H1 (cell line): ENCODE data around the gene CENPB.
A peak's percentile ranks its signal among the peaks of the same experiment; 100 is the strongest.

Source experiments
- CHD2 ChIP-seq: IDR thresholded peaks from 2 replicates; pipeline ENCODE4 v1.6.1; 2012; ENCODE audit warnings: low read length, improper control_type of control experiment
- NRF1 ChIP-seq: IDR thresholded peaks from 2 replicates; pipeline ENCODE4 v1.6.1; 2011; ENCODE audit warnings: mild to moderate bottlenecking, low read depth, low read length, improper control_type of control experiment
- POLR2AphosphoS5 ChIP-seq: IDR thresholded peaks from 2 replicates; pipeline ENCODE4 v1.6.1; 2011; ENCODE audit warnings: low read depth, low read length
- TAF1 ChIP-seq: IDR thresholded peaks from 2 replicates; pipeline ENCODE4 v1.6.1; 2011; ENCODE audit warnings: mild to moderate bottlenecking, low read depth, low read length
- TF ChIP-seq, protein P1 (sequence below), 3 experiments: IDR thresholded peaks; 1 replicate in 2 of 3; 2 replicates in 1 of 3; pipeline versions ENCODE4 v1.5.1 to v1.6.1; 2011; ENCODE audit warnings: low read length in 3 of 3, mild to moderate bottlenecking in 3 of 3, inconsistent platforms in 2 of 3, low read depth in 1 of 3, moderate library complexity in 1 of 3; ENCODE audit not compliant: insufficient read depth in 1 of 3; ENCODE audit errors: control extremely low read depth in 1 of 3
- TF ChIP-seq, protein P2 (sequence below): IDR thresholded peaks from 2 replicates; pipeline ENCODE4 v1.6.1; 2012; ENCODE audit warnings: inconsistent platforms

DNA sequence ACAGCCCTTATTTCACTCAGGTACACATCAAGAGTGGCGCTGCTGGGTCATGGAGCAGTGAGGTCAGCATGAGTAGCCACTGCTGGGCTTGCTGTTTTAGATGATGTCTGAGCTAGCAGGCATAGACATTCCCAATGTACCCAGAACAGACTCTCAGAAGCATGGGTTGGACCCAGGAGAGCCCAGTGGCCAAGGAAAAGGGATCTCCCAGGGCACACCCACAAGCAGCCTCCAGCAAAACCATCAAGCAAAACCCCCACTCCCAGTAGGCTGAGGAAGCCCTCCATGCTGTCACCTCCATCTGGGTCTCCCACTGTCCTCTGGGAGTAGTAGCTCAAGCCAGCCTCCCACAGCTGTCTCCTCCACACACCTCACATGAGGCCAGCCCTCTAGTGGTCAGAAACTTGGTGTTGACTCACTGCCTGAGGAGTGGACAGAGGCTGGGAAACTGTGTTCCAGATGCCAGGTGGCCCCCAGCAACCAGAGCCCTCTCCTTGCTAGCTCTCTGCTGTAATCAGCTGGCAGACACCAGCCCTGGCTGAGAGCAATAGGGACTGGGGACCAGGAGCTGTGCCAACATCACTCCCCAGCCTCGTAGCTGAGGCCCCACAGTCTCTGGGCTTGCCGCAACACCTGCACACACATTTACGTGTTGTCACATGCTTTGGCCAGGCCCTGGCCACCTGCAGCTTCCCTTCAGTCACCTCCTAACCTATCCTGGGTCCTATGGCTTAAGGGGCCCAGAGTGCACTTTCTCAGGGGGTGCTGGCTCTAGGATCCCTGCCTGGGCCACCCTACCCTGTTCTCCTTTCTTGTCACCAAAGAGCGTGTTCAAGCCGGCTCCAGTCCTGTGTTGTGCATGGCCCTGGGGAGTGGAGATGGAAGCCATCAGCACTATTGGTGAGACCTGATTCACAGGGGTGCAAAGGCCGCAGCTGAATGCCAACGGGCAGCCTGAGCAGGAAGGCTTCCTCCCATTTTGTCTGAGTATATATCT lies 31.9 kb upstream of the CENPB start:
- TF ChIP-seq, protein P1, sequence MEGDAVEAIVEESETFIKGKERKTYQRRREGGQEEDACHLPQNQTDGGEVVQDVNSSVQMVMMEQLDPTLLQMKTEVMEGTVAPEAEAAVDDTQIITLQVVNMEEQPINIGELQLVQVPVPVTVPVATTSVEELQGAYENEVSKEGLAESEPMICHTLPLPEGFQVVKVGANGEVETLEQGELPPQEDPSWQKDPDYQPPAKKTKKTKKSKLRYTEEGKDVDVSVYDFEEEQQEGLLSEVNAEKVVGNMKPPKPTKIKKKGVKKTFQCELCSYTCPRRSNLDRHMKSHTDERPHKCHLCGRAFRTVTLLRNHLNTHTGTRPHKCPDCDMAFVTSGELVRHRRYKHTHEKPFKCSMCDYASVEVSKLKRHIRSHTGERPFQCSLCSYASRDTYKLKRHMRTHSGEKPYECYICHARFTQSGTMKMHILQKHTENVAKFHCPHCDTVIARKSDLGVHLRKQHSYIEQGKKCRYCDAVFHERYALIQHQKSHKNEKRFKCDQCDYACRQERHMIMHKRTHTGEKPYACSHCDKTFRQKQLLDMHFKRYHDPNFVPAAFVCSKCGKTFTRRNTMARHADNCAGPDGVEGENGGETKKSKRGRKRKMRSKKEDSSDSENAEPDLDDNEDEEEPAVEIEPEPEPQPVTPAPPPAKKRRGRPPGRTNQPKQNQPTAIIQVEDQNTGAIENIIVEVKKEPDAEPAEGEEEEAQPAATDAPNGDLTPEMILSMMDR (IDR thresholded peaks at IDR 0.05; ENCODE audit: control extremely low read depth in 1 of 3, insufficient read depth in 1 of 3, low read depth in 1 of 3, low read length in 3 of 3), result peak; percentile 74 to 90 (median 75)
- no peak for TF ChIP-seq POLR2AphosphoS5
- TF ChIP-seq, protein P2, sequence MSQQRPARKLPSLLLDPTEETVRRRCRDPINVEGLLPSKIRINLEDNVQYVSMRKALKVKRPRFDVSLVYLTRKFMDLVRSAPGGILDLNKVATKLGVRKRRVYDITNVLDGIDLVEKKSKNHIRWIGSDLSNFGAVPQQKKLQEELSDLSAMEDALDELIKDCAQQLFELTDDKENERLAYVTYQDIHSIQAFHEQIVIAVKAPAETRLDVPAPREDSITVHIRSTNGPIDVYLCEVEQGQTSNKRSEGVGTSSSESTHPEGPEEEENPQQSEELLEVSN, result no peak
- TF ChIP-seq NRF1, result no peak
- no peak for TF ChIP-seq CHD2
- no peak for TF ChIP-seq TAF1
